Kidney epithelial cell (primary cell): ENCODE measurements around the gene TMEM234. TPM values are rescaled to one million over a fixed set of nuclear protein-coding genes. Genes with fewer than 3 reads are reported as not detected.

Experiments
- DNase-seq: peaks from one replicate; pipeline ENCODE4 v3.0.0-alpha.2; 2010; ENCODE audit warnings: low read depth
- H3K27me3 ChIP-seq: 2 replicates; pipeline ENCODE4 v1.6.0; 2011; ENCODE audit warnings: low read length; ENCODE audit not compliant: control insufficient read depth, insufficient read depth
- H3K36me3 ChIP-seq: 2 replicates; pipeline ENCODE4 v1.5.1; 2011; ENCODE audit warnings: low read length; ENCODE audit not compliant: control insufficient read depth, insufficient read depth
- H3K4me3 ChIP-seq: 2 replicates; pipeline ENCODE4 v1.5.1; 2011; ENCODE audit warnings: low read depth, mild to moderate bottlenecking, control low read depth, low read length
- total RNA-seq: library from RNA; depleted of rRNA; stranded (reverse); fragments of >200 nt; gene quantifications from 2 replicates; pipeline ENCODE4 v1.2.3, GENCODE V29; 2015
- TF ChIP-seq, protein P1 (sequence below): IDR thresholded peaks from 2 replicates; pipeline ENCODE4 v1.5.1; 2011; ENCODE audit warnings: mild to moderate bottlenecking, moderate library complexity, low read length, control low read depth, inconsistent platforms; ENCODE audit not compliant: insufficient read depth, poor library complexity, severe bottlenecking

The TMEM234 gene
- total RNA-seq, 1 donor from 2014 or later = 21.1 TPM

DNA sequence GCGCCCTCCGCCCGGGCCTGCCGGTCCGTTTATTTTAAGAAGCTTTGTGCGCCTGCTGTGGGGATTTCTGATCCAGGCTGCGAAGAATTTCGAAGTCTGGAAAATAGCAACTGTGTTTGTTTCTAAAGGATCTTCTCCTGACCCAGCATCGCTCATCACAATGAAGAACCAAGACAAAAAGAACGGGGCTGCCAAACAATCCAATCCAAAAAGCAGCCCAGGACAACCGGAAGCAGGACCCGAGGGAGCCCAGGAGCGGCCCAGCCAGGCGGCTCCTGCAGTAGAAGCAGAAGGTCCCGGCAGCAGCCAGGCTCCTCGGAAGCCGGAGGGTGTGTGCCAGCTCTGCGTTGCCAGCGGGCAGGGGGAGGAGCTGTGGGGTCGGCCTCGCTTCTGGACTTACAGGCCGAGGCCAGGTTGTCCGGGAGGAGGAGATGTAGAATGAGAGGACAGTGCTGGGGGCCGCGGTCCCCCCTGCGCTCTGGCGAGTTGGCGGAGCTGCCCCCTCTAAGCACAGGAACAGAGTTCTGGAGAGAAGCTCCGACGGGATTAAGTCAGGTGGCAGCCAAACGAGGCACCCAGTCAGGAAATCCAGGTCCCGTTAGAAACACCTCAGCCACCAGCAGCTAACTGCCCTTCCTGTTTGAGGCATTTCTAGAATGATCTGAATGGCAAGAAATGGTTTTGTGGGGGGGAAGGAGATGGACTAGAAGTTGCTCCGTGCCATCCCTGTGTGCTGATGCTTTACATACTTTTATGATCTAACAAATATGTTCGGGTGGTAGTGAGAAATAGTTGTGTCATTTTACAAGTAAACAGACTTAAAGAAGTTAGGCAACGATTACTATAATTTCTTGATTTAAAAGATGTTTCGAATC lies 41.7 kb downstream of the TMEM234 start:
- H3K36me3 ChIP-seq = no peaks in the 10 kb centered on the region
- no peaks in the 10 kb centered on the region for H3K27me3 ChIP-seq
- peak overlapping the region; percentile 59 for H3K4me3 ChIP-seq
- DNase-seq = no peak
- TF ChIP-seq, protein P1, sequence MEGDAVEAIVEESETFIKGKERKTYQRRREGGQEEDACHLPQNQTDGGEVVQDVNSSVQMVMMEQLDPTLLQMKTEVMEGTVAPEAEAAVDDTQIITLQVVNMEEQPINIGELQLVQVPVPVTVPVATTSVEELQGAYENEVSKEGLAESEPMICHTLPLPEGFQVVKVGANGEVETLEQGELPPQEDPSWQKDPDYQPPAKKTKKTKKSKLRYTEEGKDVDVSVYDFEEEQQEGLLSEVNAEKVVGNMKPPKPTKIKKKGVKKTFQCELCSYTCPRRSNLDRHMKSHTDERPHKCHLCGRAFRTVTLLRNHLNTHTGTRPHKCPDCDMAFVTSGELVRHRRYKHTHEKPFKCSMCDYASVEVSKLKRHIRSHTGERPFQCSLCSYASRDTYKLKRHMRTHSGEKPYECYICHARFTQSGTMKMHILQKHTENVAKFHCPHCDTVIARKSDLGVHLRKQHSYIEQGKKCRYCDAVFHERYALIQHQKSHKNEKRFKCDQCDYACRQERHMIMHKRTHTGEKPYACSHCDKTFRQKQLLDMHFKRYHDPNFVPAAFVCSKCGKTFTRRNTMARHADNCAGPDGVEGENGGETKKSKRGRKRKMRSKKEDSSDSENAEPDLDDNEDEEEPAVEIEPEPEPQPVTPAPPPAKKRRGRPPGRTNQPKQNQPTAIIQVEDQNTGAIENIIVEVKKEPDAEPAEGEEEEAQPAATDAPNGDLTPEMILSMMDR = no peak

DNA sequence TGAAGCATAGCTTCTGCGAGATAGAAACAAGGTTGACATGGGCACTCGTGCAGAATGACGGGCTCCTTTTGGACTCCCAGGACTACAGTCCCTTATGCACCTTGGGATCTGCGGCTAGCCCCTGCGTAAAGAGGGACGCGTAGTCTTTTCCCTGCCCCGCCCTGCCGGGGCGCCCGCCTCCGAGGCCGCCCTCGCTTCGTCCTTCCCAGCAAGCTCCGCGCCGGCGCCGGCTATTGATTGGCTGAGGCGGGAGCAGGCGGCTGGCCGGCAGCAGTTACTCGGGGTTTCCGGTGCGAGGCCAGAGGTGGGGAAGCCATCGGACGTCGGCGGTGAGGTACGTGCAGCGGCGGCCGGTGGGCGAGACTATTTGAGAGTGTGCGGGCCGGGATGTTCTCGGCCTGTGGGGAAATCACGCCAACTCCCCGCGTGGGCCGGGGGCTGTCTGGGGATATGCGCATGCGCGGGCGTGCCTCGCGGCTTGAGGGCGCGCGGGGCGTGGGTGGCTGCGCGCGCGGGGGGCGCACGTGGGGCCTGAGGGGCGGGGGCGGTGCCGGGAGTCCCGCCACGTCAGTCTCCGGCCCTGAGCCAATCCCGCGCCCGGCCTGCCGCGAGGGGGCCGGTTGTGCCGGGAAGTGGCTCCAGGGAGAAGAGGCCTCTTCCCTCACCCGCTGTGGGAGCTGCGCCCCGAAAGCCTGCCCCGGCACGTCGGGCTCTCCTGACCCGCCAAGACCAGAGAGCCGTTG lies 42.5 kb downstream of the TMEM234 start, which contains the start of gene TXLNA:
Gene TXLNA, plus strand, starts transcription at position 233 of the 743 bp plus-strand sequence. CDS start 671 bp downstream, outside the sequence.
- TF ChIP-seq, protein P1 = no peak
- H3K27me3 ChIP-seq = no peaks in the 10 kb centered on the region
- no peak for DNase-seq
- H3K4me3 ChIP-seq = peak within 1 kb of the TSS; percentile 59
- H3K36me3 ChIP-seq = no peaks in the 10 kb centered on the region

DNA sequence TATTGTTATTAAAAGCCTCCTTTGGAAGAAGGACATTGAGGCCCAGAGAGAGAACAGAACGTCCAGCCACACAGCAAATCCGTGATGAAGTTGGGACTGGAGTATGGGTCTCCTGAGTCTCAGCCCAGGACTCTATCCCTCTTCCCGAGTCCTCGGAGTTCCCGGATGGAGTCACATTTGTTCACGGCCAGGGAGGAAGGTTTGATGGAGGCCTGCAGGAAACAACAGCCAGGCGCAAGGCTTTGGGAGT lies 43.0 kb downstream of the TMEM234 start:
- TF ChIP-seq, protein P1 = no peak
- DNase-seq = no peak
- Histone ChIP-seq H3K36me3 (no peaks in the 10 kb centered on the region), H3K27me3 (no peaks in the 10 kb centered on the region), H3K4me3 (peak overlapping the region; percentile 59)

DNA sequence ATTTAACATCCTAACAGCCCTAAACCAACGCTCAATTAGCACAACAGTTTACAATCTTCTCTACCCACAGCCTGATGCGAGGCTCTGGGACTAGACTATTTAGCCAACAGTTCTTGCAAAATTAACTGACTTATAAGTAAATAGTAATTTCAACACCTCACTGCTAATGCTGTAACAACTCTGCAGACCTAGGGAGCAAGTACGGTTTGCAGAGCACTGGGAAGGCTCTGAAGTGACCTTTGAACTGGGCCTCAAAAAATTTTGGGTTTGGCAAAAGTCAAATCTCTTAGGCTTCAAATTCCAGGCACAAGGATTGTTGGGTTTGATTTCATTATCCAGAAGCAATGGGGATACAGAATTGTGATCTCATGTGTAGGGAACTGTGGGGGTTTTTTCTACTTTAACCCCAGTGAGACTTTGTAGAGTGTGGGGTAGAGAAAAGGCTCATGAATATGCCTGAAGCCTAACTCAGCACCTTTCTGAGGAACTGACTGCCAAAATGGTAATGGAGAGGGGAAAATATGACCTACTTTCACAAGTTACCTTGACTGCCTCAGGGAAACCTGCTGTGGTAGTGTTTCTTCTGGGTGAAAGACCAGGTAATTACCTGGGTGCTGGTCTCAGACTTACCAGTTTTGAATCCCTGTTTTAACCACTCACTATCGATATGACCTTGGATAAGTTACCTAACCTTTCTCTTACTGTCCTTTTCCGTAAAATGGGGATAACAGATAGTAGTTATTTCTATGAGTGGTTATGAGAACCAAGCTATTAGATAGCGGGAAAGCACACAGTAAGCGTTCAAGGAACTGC lies 43.6 kb downstream of the TMEM234 start:
- Histone ChIP-seq H3K4me3 (no peak overlapping the region), H3K27me3 (no peaks in the 10 kb centered on the region), H3K36me3 (no peaks in the 10 kb centered on the region)
- no peak for DNase-seq
- TF ChIP-seq, protein P1 = no peak

DNA sequence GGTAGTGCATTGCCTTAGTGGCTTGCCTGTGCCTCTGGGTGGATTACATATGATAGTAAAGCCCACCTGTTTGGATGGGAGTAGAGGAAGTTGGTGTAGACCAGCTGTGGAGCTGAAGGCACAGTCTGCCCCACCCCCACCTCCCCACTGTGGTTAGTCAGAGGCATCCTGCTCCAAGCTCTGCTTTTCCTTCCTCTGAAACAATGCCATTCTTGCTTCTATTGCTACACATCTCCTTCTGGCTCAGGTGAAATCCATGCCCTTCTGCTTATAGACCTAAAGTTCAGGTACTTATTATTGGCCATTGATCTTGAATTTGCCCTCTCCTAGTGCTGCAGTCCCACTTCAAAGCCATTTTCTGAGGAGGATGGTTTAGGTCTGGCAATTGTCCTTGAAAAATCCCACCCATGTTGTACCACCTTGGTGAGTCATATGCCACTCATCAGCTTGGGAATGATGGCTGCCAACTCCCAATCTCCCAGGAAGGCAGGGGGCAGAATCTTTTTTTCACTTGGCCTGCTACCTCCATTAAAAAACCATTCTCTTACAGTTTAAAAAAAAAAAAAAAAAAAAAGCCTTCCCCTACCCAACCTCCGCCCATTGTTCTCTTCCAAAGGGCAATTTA lies 49.4 kb downstream of the TMEM234 start:
- Histone ChIP-seq H3K27me3 (no peaks in the 10 kb centered on the region), H3K4me3 (no peak overlapping the region), H3K36me3 (peaks cover 2% of the 10 kb centered on the region)
- TF ChIP-seq, protein P1 = no peak
- DNase-seq = no peak
